Left lung (tissue), 10 donors: ENCODE results near the gene SLCO3A1. TPM values are rescaled to one million over a fixed set of nuclear protein-coding genes. Genes with fewer than 3 reads are reported as not detected.

Source experiments
- ATAC-seq: fragments of 200-7000 bp; cut with Tn5 transposase; one replicate; pipeline ENCODE4 v1.9.1; 2020; ENCODE audit warnings: moderate library complexity
- DNase-seq, 4 donors: peaks; one replicate each; pipeline ENCODE4 v3.0.0-alpha.2; 2013 to 2020
- H3K27ac ChIP-seq, 2 donors: fragments of 200-600 bp; sonication (generic) in 1 of 2; one replicate each; pipeline versions ENCODE4 v1.5.0 to v1.8.0; 2020 to 2021
- H3K27me3 ChIP-seq, 2 donors: fragments of 200-600 bp; sonication (generic) in 1 of 2; one replicate each; pipeline versions ENCODE4 v1.5.0 to v1.8.0; 2020 to 2021
- H3K36me3 ChIP-seq, 2 donors: fragments of 200-600 bp; sonication (generic) in 1 of 2; one replicate each; pipeline versions ENCODE4 v1.5.0 to v1.8.0; 2020 to 2021
- H3K4me1 ChIP-seq, 2 donors: fragments of 200-600 bp; one replicate each; pipeline ENCODE4 v1.8.0; 2021
- H3K4me3 ChIP-seq, 2 donors: fragments of 200-600 bp; sonication (generic) in 1 of 2; one replicate each; pipeline versions ENCODE4 v1.5.0 to v1.8.0; 2020 to 2021; ENCODE audit warnings: mild to moderate bottlenecking in 1 of 2
- H3K9me3 ChIP-seq, 2 donors: fragments of 200-600 bp; sonication (generic) in 1 of 2; one replicate each; pipeline versions ENCODE4 v1.5.0 to v1.8.0; 2020 to 2021
- CTCF ChIP-seq, 2 donors: fragments of 200-600 bp; sonication (generic) in 1 of 2; IDR thresholded peaks; one replicate each; pipeline versions ENCODE4 v1.5.0 to v1.8.0; 2021; ENCODE audit warnings: antibody characterized with exemption in 2 of 2
- intact Hi-C, 2 donors: fragments of 100-400 bp; cut with DNase I; formaldehyde crosslinking; loops; one replicate each; pipeline versions ENCODE4 v1.11.2 to v1.14.2; 2022
- polyA plus RNA-seq, 6 donors: library from polyadenylated mRNA; unstranded; fragments of 120-200 nt; gene quantifications; one replicate each; pipeline ENCODE4 v1.2.1, GENCODE V29; 2013; ENCODE audit not compliant: insufficient read length in 6 of 6
- total RNA-seq, 2 donors: library from RNA; stranded (reverse); fragmentation: NEBNext Ultra II Directional; extraction: Animal tissue kit (Norgen Biotek cat#: 25700); gene quantifications; one replicate each; pipeline ENCODE4 v1.2.1, GENCODE V29; 2021
- donor health status: DM: no; HTN: yes; CAD: no.
- donor health status: DM: no; HTN: no; CAD: no.

Gene SLCO3A1
- total and polyA plus RNA-seq, 8 donors, result 7.7 to 49.0 (median 11.9) TPM

- DNase-seq (no peak), ATAC-seq (no peak)
- TF ChIP-seq CTCF (IDR thresholded peaks at IDR 0.05), result no peak
- Histone ChIP-seq H3K4me3 (no peak overlapping the region), H3K27ac (no peak overlapping the region), H3K27me3 (no peaks in the 10 kb centered on the region), H3K4me1 (peaks cover 6 to 32% of the 10 kb centered on the region in 2 donors), H3K9me3 (no peaks in the 10 kb centered on the region), H3K36me3 (no peaks in the 10 kb centered on the region)
- intact Hi-C loops, result no loop called here
Observed at GRCh38 chr15:91930092-91930491, 76.6 kb downstream of the SLCO3A1 start.

DNA sequence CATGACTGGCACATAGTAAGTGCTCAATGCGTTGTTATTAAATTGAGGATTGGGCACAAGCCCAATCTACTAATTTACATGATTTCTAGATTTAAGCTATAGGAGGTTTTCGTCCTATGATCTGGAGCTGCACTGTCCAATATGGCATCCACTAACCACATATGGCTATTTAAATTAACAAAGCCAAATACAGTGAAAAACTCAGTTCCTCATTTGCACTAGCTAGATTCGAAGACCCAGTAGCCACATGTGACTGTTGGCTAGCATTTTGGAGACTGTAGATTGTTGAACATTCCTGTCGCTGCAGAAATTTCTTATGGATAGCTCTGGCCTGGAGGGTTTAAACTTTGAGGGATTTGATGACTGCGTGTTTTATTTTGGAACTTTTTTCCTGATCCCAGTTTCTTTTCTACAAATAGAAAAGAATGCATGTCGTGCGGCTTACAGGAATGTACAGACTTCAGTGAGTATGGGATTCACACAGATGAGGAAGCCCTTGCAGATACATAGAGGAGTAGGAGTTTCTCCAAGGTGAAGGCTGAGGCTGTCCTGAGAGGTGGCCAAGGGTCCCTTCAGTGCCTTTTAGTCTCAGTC is 82.8 kb downstream of the SLCO3A1 start:
- peaks cover 21 to 54% of the 10 kb centered on the region in 2 donors for H3K4me1 ChIP-seq
- ATAC-seq, result no peak
- H3K9me3 ChIP-seq, result no peaks in the 10 kb centered on the region
- H3K4me3 ChIP-seq, result no peak overlapping the region
- no peak for DNase-seq
- TF ChIP-seq CTCF (IDR thresholded peaks at IDR 0.05), result no peak
- no peaks in the 10 kb centered on the region for H3K36me3 ChIP-seq
- no peak overlapping the region for H3K27ac ChIP-seq
- intact Hi-C loops, result no loop called here
- no peaks in the 10 kb centered on the region for H3K27me3 ChIP-seq

DNA sequence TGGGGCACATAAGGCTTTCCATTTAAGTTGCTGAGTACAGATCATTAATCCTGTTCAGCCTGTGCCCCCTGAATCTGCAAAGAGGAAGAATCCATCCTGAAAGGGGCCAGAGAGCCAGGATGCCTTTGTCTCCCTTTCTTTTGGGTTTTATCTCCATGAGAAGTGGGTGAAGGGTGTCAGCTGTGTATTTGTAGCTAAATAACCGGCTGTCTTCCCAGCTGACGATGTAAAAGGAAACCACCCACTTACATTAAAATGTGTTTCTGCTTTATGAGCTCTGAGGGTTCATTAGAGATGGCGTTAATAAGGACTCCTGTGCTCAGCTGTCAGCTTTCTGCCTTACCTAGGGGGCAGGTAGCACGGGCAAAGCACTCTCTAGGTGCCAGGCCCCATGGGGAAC is 83.4 kb downstream of the SLCO3A1 start:
- H3K4me1 ChIP-seq, result peaks cover 22 to 61% of the 10 kb centered on the region in 2 donors
- no peaks in the 10 kb centered on the region for H3K9me3 ChIP-seq
- DNase-seq (no peak), ATAC-seq (no peak)
- TF ChIP-seq CTCF (IDR thresholded peaks at IDR 0.05), result no peak
- H3K4me3 ChIP-seq, result no peak overlapping the region
- no peak overlapping the region for H3K27ac ChIP-seq
- intact Hi-C loops, result no loop called here
- H3K27me3 ChIP-seq, result no peaks in the 10 kb centered on the region
- no peaks in the 10 kb centered on the region for H3K36me3 ChIP-seq

GRCh38 chr15:91938136-91938535 is 84.6 kb downstream of the SLCO3A1 start:
- H3K27me3 ChIP-seq, result no peaks in the 10 kb centered on the region
- ATAC-seq (no peak), DNase-seq (no peak)
- no peak overlapping the region for H3K27ac ChIP-seq
- no peaks in the 10 kb centered on the region for H3K36me3 ChIP-seq
- TF ChIP-seq CTCF (IDR thresholded peaks at IDR 0.05), result no peak
- peaks cover 34 to 73% of the 10 kb centered on the region in 2 donors for H3K4me1 ChIP-seq
- intact Hi-C loops, result no loop called here
- no peak overlapping the region for H3K4me3 ChIP-seq
- H3K9me3 ChIP-seq, result no peaks in the 10 kb centered on the region

GRCh38 chr15:91939403-91939831 is 85.9 kb downstream of the SLCO3A1 start:
- Histone ChIP-seq H3K27me3 (no peaks in the 10 kb centered on the region), H3K9me3 (no peaks in the 10 kb centered on the region), H3K4me1 (peaks cover 46 to 86% of the 10 kb centered on the region in 2 donors), H3K4me3 (no peak overlapping the region), H3K27ac (peak overlapping the region in 1 of 2 donors; percentile 93), H3K36me3 (no peaks in the 10 kb centered on the region)
- DNase-seq, result no peak
- TF ChIP-seq CTCF (IDR thresholded peaks at IDR 0.05), result no peak
- intact Hi-C loops, result no loop called here
- no peak for ATAC-seq
